Muscle of arm (tissue), 12 donors: ENCODE measurements around the gene PSMG4. TPM values are rescaled to one million over a fixed set of nuclear protein-coding genes. Genes with fewer than 3 reads are reported as not detected.
A peak's percentile ranks its signal among the peaks of the same experiment; 100 is the strongest.

Source experiments
- DNase-seq: peaks from one replicate; pipeline ENCODE4 v3.0.0-alpha.2; 2013
- polyA plus RNA-seq, 12 donors: library from polyadenylated mRNA; unstranded; fragments of 120-200 nt; gene quantifications; one replicate each; pipeline ENCODE4 v1.2.1, GENCODE V29; 2013; ENCODE audit not compliant: insufficient read length in 12 of 12

The PSMG4 gene
- polyA plus RNA-seq, 12 donors, result 9.6 to 35.7 (median 12.4) TPM; not detected in 1

GRCh38 chr6:3271756-3272155, 13.0 kb downstream of the PSMG4 start:
- no peak for DNase-seq

GRCh38 chr6:3272911-3273547, 14.3 kb downstream of the PSMG4 start:
- DNase-seq, result no peak

GRCh38 chr6:3273707-3274521, 15.2 kb downstream of the PSMG4 start:
- no peak for DNase-seq

- DNase-seq, result no peak
Observed at GRCh38 chr6:3276174-3277167, 17.7 kb downstream of the PSMG4 start.

GRCh38 chr6:3277251-3277650, 18.5 kb downstream of the PSMG4 start:
- DNase-seq, result no peak

- DNase-seq, result no peak
Observed at GRCh38 chr6:3277851-3278416, 19.2 kb downstream of the PSMG4 start.

GRCh38 chr6:3278691-3279090, 19.9 kb downstream of the PSMG4 start:
- DNase-seq, result no peak

GRCh38 chr6:3280091-3280490, 21.3 kb downstream of the PSMG4 start:
- DNase-seq, result no peak

GRCh38 chr6:3280866-3281465, 22.2 kb downstream of the PSMG4 start:
- DNase-seq, result no peak

GRCh38 chr6:3281631-3282475, 23.1 kb downstream of the PSMG4 start:
- peak; percentile 51 for DNase-seq

GRCh38 chr6:3282476-3283236, 23.9 kb downstream of the PSMG4 start:
- DNase-seq, result peak; percentile 31

GRCh38 chr6:3283241-3283640, 24.5 kb downstream of the PSMG4 start:
- no peak for DNase-seq

- no peak for DNase-seq
Observed at GRCh38 chr6:3283641-3284435, 25.1 kb downstream of the PSMG4 start.

GRCh38 chr6:3284436-3284876, 25.7 kb downstream of the PSMG4 start:
- DNase-seq, result no peak

GRCh38 chr6:3285049-3285639, 26.4 kb downstream of the PSMG4 start:
- DNase-seq, result no peak

- DNase-seq, result no peak
Observed at GRCh38 chr6:3285732-3286131, 27.0 kb downstream of the PSMG4 start.

GRCh38 chr6:3286641-3287171, 28.0 kb downstream of the PSMG4 start:
- DNase-seq, result no peak

GRCh38 chr6:3287308-3287707, 28.6 kb downstream of the PSMG4 start:
- DNase-seq, result no peak
